ENCODE results near the gene CLCN1. TPM values are rescaled to one million over a fixed set of nuclear protein-coding genes. Genes with fewer than 3 reads are reported as not detected.

Gene CLCN1
- total and polyA plus RNA-seq, 10 donors: 0.06 to 0.54 (median 0.08) TPM; not detected in 3

- peak overlapping the region in 2 of 8 donors; percentile 7 to 59 for H3K27ac ChIP-seq
- intact Hi-C loops (cut with DNase I; ENCODE audit: low total_unique reads): no loop called here
- no peaks in the 10 kb centered on the region for H3K9me3 ChIP-seq
- WGBS, 5 donors: 93 to 99% (median 97%) methylated on average over 6 of the region's 6 CpGs
- H3K4me1 ChIP-seq: peaks cover 4 to 85% (median 49%) of the 10 kb centered on the region in 6 donors
- peaks cover 3 to 60% (median 50%) of the 10 kb centered on the region in 6 donors for H3K36me3 ChIP-seq
- no peak for DNase-seq
- TF ChIP-seq POLR2A (IDR thresholded peaks at IDR 0.05) (no peak), POLR2AphosphoS5 (IDR thresholded peaks at IDR 0.05) (no peak), CTCF (IDR thresholded peaks at IDR 0.05 in 8 of 11, conservative IDR thresholded peaks at IDR 0.05 in 3 of 11) (no peak)
- H3K4me3 ChIP-seq: no peak overlapping the region
- no peaks in the 10 kb centered on the region for H3K27me3 ChIP-seq (replicated peaks in 1 of 7)
These were observed 77.0 kb downstream of the CLCN1 start for GRCh38 chr7:143392875-143393266.

- WGBS, 5 donors: 79 to 88% (median 87%) methylated on average over 14 of the region's 14 CpGs
- Histone ChIP-seq H3K36me3 (peaks cover 3 to 54% (median 44%) of the 10 kb centered on the region in 6 donors), H3K9me3 (no peaks in the 10 kb centered on the region), H3K27ac (peak overlapping the region in 2 of 8 donors; percentile 7 to 59), H3K4me1 (peaks cover 4 to 79% (median 46%) of the 10 kb centered on the region in 6 donors), H3K4me3 (no peak overlapping the region), H3K27me3 (replicated peaks in 1 of 7) (no peaks in the 10 kb centered on the region)
- DNase-seq: no peak
- TF ChIP-seq POLR2AphosphoS5 (IDR thresholded peaks at IDR 0.05) (peak; percentile 35 to 51 (median 49)), POLR2A (IDR thresholded peaks at IDR 0.05) (no peak), CTCF (IDR thresholded peaks at IDR 0.05 in 8 of 11, conservative IDR thresholded peaks at IDR 0.05 in 3 of 11) (no peak)
- intact Hi-C loops (cut with DNase I; ENCODE audit: low total_unique reads): no loop called here
These were observed 77.5 kb downstream of the CLCN1 start for GRCh38 chr7:143393267-143394041.

GRCh38 chr7:143394068-143394467 is 78.2 kb downstream of the CLCN1 start:
- no peak for TF ChIP-seq POLR2A (IDR thresholded peaks at IDR 0.05)
- TF ChIP-seq POLR2AphosphoS5 (IDR thresholded peaks at IDR 0.05): no peak
- no peak for TF ChIP-seq CTCF (IDR thresholded peaks at IDR 0.05 in 8 of 11, conservative IDR thresholded peaks at IDR 0.05 in 3 of 11)
- Histone ChIP-seq H3K36me3 (peaks cover 3 to 48% (median 38%) of the 10 kb centered on the region in 6 donors), H3K27ac (no peak overlapping the region), H3K27me3 (replicated peaks in 1 of 7) (no peaks in the 10 kb centered on the region), H3K4me3 (no peak overlapping the region), H3K4me1 (peaks cover 4 to 73% (median 43%) of the 10 kb centered on the region in 6 donors), H3K9me3 (no peaks in the 10 kb centered on the region)
- 94 to 96% (median 96%) methylated on average over 6 of the region's 6 CpGs for WGBS, 5 donors
- no peak for DNase-seq
- intact Hi-C loops (cut with DNase I; ENCODE audit: low total_unique reads): no loop called here

GRCh38 chr7:143394777-143395176 is 78.9 kb downstream of the CLCN1 start:
- H3K4me3 ChIP-seq: no peak overlapping the region
- TF ChIP-seq POLR2AphosphoS5 (IDR thresholded peaks at IDR 0.05) (peak in 1 of 3 donors; percentile 54), POLR2A (IDR thresholded peaks at IDR 0.05) (no peak)
- H3K27me3 ChIP-seq (replicated peaks in 1 of 7): no peaks in the 10 kb centered on the region
- H3K9me3 ChIP-seq: no peaks in the 10 kb centered on the region
- peak overlapping the region in 2 of 8 donors; percentile 17 to 21 for H3K27ac ChIP-seq
- intact Hi-C loops (cut with DNase I; ENCODE audit: low total_unique reads): no loop called here
- H3K4me1 ChIP-seq: peaks cover 4 to 66% (median 41%) of the 10 kb centered on the region in 6 donors
- WGBS, 5 donors: 50 to 74% (median 60%) methylated on average over 2 to 6 of the region's 6 CpGs
- no peak for DNase-seq
- H3K36me3 ChIP-seq: peaks cover 0 to 41% (median 31%) of the 10 kb centered on the region in 6 donors
